H9 (cell line): ENCODE results near the gene IL36G. TPM values are rescaled to one million over a fixed set of nuclear protein-coding genes. Genes with fewer than 3 reads are reported as not detected.

ENCODE experiments used
- DNase-seq: peaks from one replicate; pipeline ENCODE4 v3.0.0-alpha.2; 2017
- H2AFZ ChIP-seq: one replicate; pipeline ENCODE4 v1.6.1; 2013; ENCODE audit warnings: mild to moderate bottlenecking, low read length, control low read depth, moderate library complexity
- H2AK5ac ChIP-seq: 2 replicates; pipeline ENCODE4 v1.6.1; 2013; ENCODE audit warnings: low read length, control low read depth, mixed read lengths; ENCODE audit not compliant: insufficient read length
- H2BK120ac ChIP-seq: one replicate; pipeline ENCODE4 v1.6.1; 2013; ENCODE audit warnings: low read depth, mild to moderate bottlenecking, low read length, control low read depth, inconsistent platforms; ENCODE audit not compliant: poor library complexity, severe bottlenecking
- H2BK12ac ChIP-seq: 2 replicates; pipeline ENCODE4 v1.6.1; 2013; ENCODE audit warnings: low read length, control low read depth, mixed read lengths, low read depth; ENCODE audit not compliant: insufficient read length
- H2BK15ac ChIP-seq: 2 replicates; pipeline ENCODE4 v1.6.1; 2013; ENCODE audit warnings: low read depth, low read length, control low read depth
- H2BK20ac ChIP-seq: one replicate; pipeline ENCODE4 v1.6.1; 2013; ENCODE audit warnings: low read depth, mild to moderate bottlenecking, low read length, control low read depth, inconsistent platforms; ENCODE audit not compliant: poor library complexity, severe bottlenecking
- H2BK5ac ChIP-seq: 2 replicates; pipeline ENCODE4 v1.6.1; 2013; ENCODE audit warnings: low read length, control low read depth, mixed read lengths; ENCODE audit not compliant: insufficient read length
- H3K14ac ChIP-seq: 2 replicates; pipeline ENCODE4 v1.6.1; 2013; ENCODE audit warnings: low read length, control low read depth; ENCODE audit not compliant: insufficient read depth
- H3K18ac ChIP-seq: 2 replicates; pipeline ENCODE4 v1.6.1; 2013; ENCODE audit warnings: low read depth, mild to moderate bottlenecking, mixed read lengths, low read length, control low read depth; ENCODE audit not compliant: insufficient read length
- H3K23ac ChIP-seq: 2 replicates; pipeline ENCODE4 v1.6.1; 2013; ENCODE audit warnings: low read length, control low read depth, mixed read lengths, low read depth; ENCODE audit not compliant: insufficient read length
- H3K23me2 ChIP-seq: 2 replicates; pipeline ENCODE4 v1.6.1; 2013; ENCODE audit warnings: low read depth, mild to moderate bottlenecking, mixed read lengths, low read length, control low read depth; ENCODE audit not compliant: insufficient read length, poor library complexity, severe bottlenecking
- H3K27ac ChIP-seq: 2 replicates; pipeline ENCODE4 v1.5.1; 2013; ENCODE audit warnings: low read length, control low read depth, mixed read lengths, low read depth; ENCODE audit not compliant: insufficient read length
- H3K27me3 ChIP-seq: 2 replicates; pipeline ENCODE4 v1.6.1; 2013; ENCODE audit warnings: low read length, control low read depth, inconsistent platforms; ENCODE audit not compliant: insufficient read depth
- H3K4ac ChIP-seq: 2 replicates; pipeline ENCODE4 v1.6.1; 2013; ENCODE audit warnings: low read depth, mild to moderate bottlenecking, control low read depth, inconsistent platforms, low read length, moderate library complexity
- H3K4me1 ChIP-seq: 2 replicates; pipeline ENCODE4 v1.6.1; 2013; ENCODE audit warnings: low read length, control low read depth, inconsistent platforms; ENCODE audit not compliant: insufficient read depth
- H3K4me2 ChIP-seq: 2 replicates; pipeline ENCODE4 v1.6.1; 2013; ENCODE audit warnings: low read length, control low read depth, mixed read lengths; ENCODE audit not compliant: insufficient read length, insufficient read depth
- H3K56ac ChIP-seq: 2 replicates; pipeline ENCODE4 v1.6.1; 2013; ENCODE audit warnings: low read depth, mild to moderate bottlenecking, mixed read lengths, low read length, control low read depth; ENCODE audit not compliant: insufficient read length
- H3K79me1 ChIP-seq: 2 replicates; pipeline ENCODE4 v1.6.1; 2013; ENCODE audit warnings: low read depth, mild to moderate bottlenecking, moderate library complexity, low read length, control low read depth, inconsistent platforms; ENCODE audit not compliant: insufficient read depth, poor library complexity, severe bottlenecking
- H3K79me2 ChIP-seq: 2 replicates; pipeline ENCODE4 v1.6.1; 2013; ENCODE audit warnings: low read length, control low read depth, inconsistent platforms; ENCODE audit not compliant: insufficient read depth
- H3K9ac ChIP-seq: 2 replicates; pipeline ENCODE4 v1.6.1; 2013; ENCODE audit warnings: low read length, control low read depth, mixed read lengths; ENCODE audit not compliant: insufficient read length; ENCODE audit errors: extremely low read depth
- H3K9me3 ChIP-seq: one replicate; pipeline ENCODE4 v1.6.1; 2013; ENCODE audit warnings: low read depth, low read length, inconsistent platforms; ENCODE audit not compliant: control insufficient read depth
- H3T11ph ChIP-seq: one replicate; pipeline ENCODE4 v1.6.1; 2013; ENCODE audit warnings: mild to moderate bottlenecking, low read length, control low read depth, inconsistent platforms
- H4K20me1 ChIP-seq: one replicate; pipeline ENCODE4 v1.6.1; 2013; ENCODE audit not compliant: control insufficient read depth, insufficient read length, insufficient read depth
- H4K5ac ChIP-seq: 2 replicates; pipeline ENCODE4 v1.6.1; 2013; ENCODE audit warnings: low read depth, mild to moderate bottlenecking, mixed read lengths, low read length, control low read depth; ENCODE audit not compliant: insufficient read length
- H4K8ac ChIP-seq: replicated peaks from 2 replicates; pipeline ENCODE4 v1.6.1; 2013; ENCODE audit warnings: low read length, control low read depth, mixed read lengths, low read depth; ENCODE audit not compliant: insufficient read length
- H4K91ac ChIP-seq: 2 replicates; pipeline ENCODE4 v1.6.1; 2013; ENCODE audit warnings: low read depth, mild to moderate bottlenecking, moderate library complexity, mixed read lengths, low read length, control low read depth; ENCODE audit not compliant: insufficient read length
- H3K27ac Mint-ChIP-seq, 3 experiments: 2 replicates in 2 of 3; 3 replicates in 1 of 3; pipeline ENCODE4 v1.8.0; 2020 to 2021; ENCODE audit warnings: mixed read lengths in 3 of 3, mild to moderate bottlenecking in 1 of 3, moderate library complexity in 1 of 3
- H3K27me3 Mint-ChIP-seq: 2 replicates; pipeline ENCODE4 v1.8.0; 2021; ENCODE audit warnings: low read depth, mild to moderate bottlenecking, moderate library complexity, mixed read lengths
- H3K36me3 Mint-ChIP-seq, 3 experiments: 2 replicates in 2 of 3; 3 replicates in 1 of 3; pipeline ENCODE4 v1.8.0; 2020 to 2021; ENCODE audit warnings: low read depth in 3 of 3, mixed read lengths in 3 of 3; ENCODE audit not compliant: insufficient read depth in 1 of 3
- H3K4me1 Mint-ChIP-seq, 2 experiments: 2 replicates each; pipeline ENCODE4 v1.8.0; 2020; ENCODE audit warnings: mixed read lengths in 2 of 2
- H3K4me3 Mint-ChIP-seq, 2 experiments: 2 replicates in 1 of 2; 3 replicates in 1 of 2; pipeline ENCODE4 v1.8.0; 2020 to 2021; ENCODE audit warnings: mild to moderate bottlenecking in 2 of 2, mixed read lengths in 2 of 2, moderate library complexity in 1 of 2
- H3K9me3 Mint-ChIP-seq, 2 experiments: 2 replicates in 1 of 2; 3 replicates in 1 of 2; pipeline ENCODE4 v1.8.0; 2020; ENCODE audit warnings: mild to moderate bottlenecking in 2 of 2, mixed read lengths in 2 of 2, moderate library complexity in 1 of 2
- WGBS: extraction: QIAGEN DNeasy Blood & Tissue Kit; methylation state at CpG from one replicate; pipeline ENCODE4 v1.1.7; 2013; ENCODE audit warnings: missing lambda C conversion rate, low lambda C conversion rate, mixed read lengths; ENCODE audit not compliant: insufficient read length; ENCODE audit errors: extremely low coverage; 5-methylcytosine and 5-hydroxymethylcytosine counted together
- total RNA-seq: library from RNA; stranded (reverse); gene quantifications from 2 replicates; pipeline ENCODE4 v1.2.1, GENCODE V29; 2021
- TF ChIP-seq, protein P1 (sequence below): fragments of 200-600 bp; sonication (generic); conservative IDR thresholded peaks from 3 replicates; pipeline ENCODE4 v1.8.0; 2021; ENCODE audit warnings: antibody characterized with exemption, mild to moderate bottlenecking

Gene IL36G
- total RNA-seq, 1 experiment from 2014 or later: not detected

DNA sequence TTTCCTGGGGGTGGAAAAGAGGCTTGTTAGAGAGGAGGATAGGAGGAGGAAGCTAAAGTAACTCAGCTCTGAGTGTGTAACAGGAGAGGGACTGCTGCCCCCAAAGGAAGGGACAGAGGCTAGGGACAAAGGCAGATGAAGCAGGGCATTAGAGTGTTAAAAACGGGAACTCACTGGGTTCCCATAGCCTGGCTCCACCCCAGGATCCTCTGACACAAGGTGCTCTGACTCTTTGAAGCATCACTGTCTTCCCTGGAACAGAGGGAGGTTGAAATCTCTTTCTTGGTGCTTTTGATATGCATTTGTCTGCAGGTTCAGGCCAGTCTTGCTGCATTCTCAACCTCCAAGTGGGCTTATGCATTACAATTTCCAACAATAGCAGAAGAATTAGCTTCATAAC, 50.3 kb downstream of the IL36G start:
- TF ChIP-seq, protein P1, sequence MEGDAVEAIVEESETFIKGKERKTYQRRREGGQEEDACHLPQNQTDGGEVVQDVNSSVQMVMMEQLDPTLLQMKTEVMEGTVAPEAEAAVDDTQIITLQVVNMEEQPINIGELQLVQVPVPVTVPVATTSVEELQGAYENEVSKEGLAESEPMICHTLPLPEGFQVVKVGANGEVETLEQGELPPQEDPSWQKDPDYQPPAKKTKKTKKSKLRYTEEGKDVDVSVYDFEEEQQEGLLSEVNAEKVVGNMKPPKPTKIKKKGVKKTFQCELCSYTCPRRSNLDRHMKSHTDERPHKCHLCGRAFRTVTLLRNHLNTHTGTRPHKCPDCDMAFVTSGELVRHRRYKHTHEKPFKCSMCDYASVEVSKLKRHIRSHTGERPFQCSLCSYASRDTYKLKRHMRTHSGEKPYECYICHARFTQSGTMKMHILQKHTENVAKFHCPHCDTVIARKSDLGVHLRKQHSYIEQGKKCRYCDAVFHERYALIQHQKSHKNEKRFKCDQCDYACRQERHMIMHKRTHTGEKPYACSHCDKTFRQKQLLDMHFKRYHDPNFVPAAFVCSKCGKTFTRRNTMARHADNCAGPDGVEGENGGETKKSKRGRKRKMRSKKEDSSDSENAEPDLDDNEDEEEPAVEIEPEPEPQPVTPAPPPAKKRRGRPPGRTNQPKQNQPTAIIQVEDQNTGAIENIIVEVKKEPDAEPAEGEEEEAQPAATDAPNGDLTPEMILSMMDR: no peak
- WGBS: no CpG with 5 or more reads among the region's 1 CpG

More for the DNA sequence above, 50.3 kb downstream of the IL36G start:
- no peak overlapping the region for H2BK15ac ChIP-seq
- H3K23ac ChIP-seq: no peak overlapping the region
- Mint-ChIP-seq H3K27me3 (peaks cover 46% of the 10 kb centered on the region), H3K36me3 (no peaks in the 10 kb centered on the region), H3K9me3 (peaks cover 0 to 18% of the 10 kb centered on the region in 2 experiments; a peak in 2 of 5 replicates), H3K4me3 (no peak overlapping the region), H3K4me1 (peaks cover 5 to 12% of the 10 kb centered on the region in 2 experiments; a peak in 3 of 4 replicates), H3K27ac (peak overlapping the region in 1 of 3 experiments; percentile 70; a peak in 1 of 7 replicates)
- H3K27ac ChIP-seq: no peak overlapping the region
- H4K91ac ChIP-seq: no peak overlapping the region
- no peak overlapping the region for H2BK120ac ChIP-seq
- H4K5ac ChIP-seq: no peak overlapping the region
- no peak overlapping the region for H3K4ac ChIP-seq
- no peaks in the 10 kb centered on the region for H3K9me3 ChIP-seq
- no peak overlapping the region for H3K18ac ChIP-seq
- H3K9ac ChIP-seq: no peak overlapping the region
- no peaks in the 10 kb centered on the region for H4K20me1 ChIP-seq
- no peak overlapping the region for H2AFZ ChIP-seq
- H2AK5ac ChIP-seq: no peak overlapping the region
- no peak overlapping the region for H3K14ac ChIP-seq
- no peak overlapping the region for H3K56ac ChIP-seq
- no peak overlapping the region for H3T11ph ChIP-seq
- no peaks in the 10 kb centered on the region for H3K79me2 ChIP-seq
- H3K79me1 ChIP-seq: no peaks in the 10 kb centered on the region
- no peak overlapping the region for H2BK12ac ChIP-seq
- H3K4me2 ChIP-seq: no peak overlapping the region
- H3K27me3 ChIP-seq: no peaks in the 10 kb centered on the region
- no peaks in the 10 kb centered on the region for H3K23me2 ChIP-seq
- no peak overlapping the region for H2BK5ac ChIP-seq
- no peak overlapping the region for H2BK20ac ChIP-seq
- H4K8ac ChIP-seq: no peak overlapping the region
- DNase-seq: no peak
- H3K4me1 ChIP-seq: no peaks in the 10 kb centered on the region
